GM19328 (cell line): Measurements from ENCODE around the gene TDRD7.

ENCODE experiments used
- ATAC-seq: cut with Tn5 transposase; IDR thresholded peaks from one replicate; pipeline ENCODE4 v1.9.1; 2021; ENCODE audit warnings: mild to moderate bottlenecking, moderate library complexity; ENCODE audit not compliant: unreplicated experiment

TDRD7 gene

GRCh38 chr9:97411789-97412625 is at the start of gene TDRD7:
TSS of gene TDRD7 (plus strand) at chr9:97412096. CDS start at chr9:97428466, 16,370 bp downstream.
- peak; percentile 78 for ATAC-seq

- no peak for ATAC-seq
Measured at GRCh38 chr9:97362777-97363545, 48.9 kb upstream of the TDRD7 start.

GRCh38 chr9:97363661-97364299 is 48.1 kb upstream of the TDRD7 start:
- no peak for ATAC-seq

- ATAC-seq: no peak
Measured at GRCh38 chr9:97364769-97365490, 47.0 kb upstream of the TDRD7 start.

- no peak for ATAC-seq
Measured at GRCh38 chr9:97365634-97366033, 46.3 kb upstream of the TDRD7 start.

GRCh38 chr9:97366476-97366875 is 45.4 kb upstream of the TDRD7 start:
- ATAC-seq: no peak

- ATAC-seq: no peak
Measured at GRCh38 chr9:97366889-97367288, 45.0 kb upstream of the TDRD7 start.

GRCh38 chr9:97367729-97368128 is 44.2 kb upstream of the TDRD7 start:
- no peak for ATAC-seq

GRCh38 chr9:97368964-97369363 is 42.9 kb upstream of the TDRD7 start:
- no peak for ATAC-seq

GRCh38 chr9:97372580-97372979 is 39.3 kb upstream of the TDRD7 start:
- no peak for ATAC-seq

- no peak for ATAC-seq
Measured at GRCh38 chr9:97373331-97373730, 38.6 kb upstream of the TDRD7 start.

GRCh38 chr9:97374811-97375210 is 37.1 kb upstream of the TDRD7 start:
- ATAC-seq: no peak

GRCh38 chr9:97376902-97377301 is 35.0 kb upstream of the TDRD7 start:
- no peak for ATAC-seq

GRCh38 chr9:97382099-97382718 is 29.7 kb upstream of the TDRD7 start:
- no peak for ATAC-seq

- ATAC-seq: no peak
Measured at GRCh38 chr9:97384406-97385262, 27.3 kb upstream of the TDRD7 start.

GRCh38 chr9:97385626-97386264 is 26.2 kb upstream of the TDRD7 start:
- ATAC-seq: no peak

GRCh38 chr9:97386265-97386633 is 25.6 kb upstream of the TDRD7 start:
- no peak for ATAC-seq

- no peak for ATAC-seq
Measured at GRCh38 chr9:97386733-97387503, 25.0 kb upstream of the TDRD7 start.
